D721Med (cell line): Measurements from ENCODE around the gene CDKAL1.

ENCODE experiments used
- DNase-seq: peaks from one replicate; pipeline ENCODE4 v3.0.0; 2011; ENCODE audit warnings: low spot score; ENCODE audit not compliant: insufficient read length
- FAIRE-seq: peaks from 2 replicates; lab custom pipeline; 2011; peaks lifted over from hg19 to GRCh38; lab: Jason Lieb, UNC
- CTCF ChIP-seq: IDR thresholded peaks from 2 replicates; pipeline ENCODE4 v1.5.1; 2012; ENCODE audit warnings: mild to moderate bottlenecking, control low read depth; ENCODE audit not compliant: insufficient read depth; ENCODE audit errors: missing control alignments

The CDKAL1 gene

GRCh38 chr6:20702366-20702765, 168.1 kb downstream of the CDKAL1 start:
- no peak for TF ChIP-seq CTCF

DNA sequence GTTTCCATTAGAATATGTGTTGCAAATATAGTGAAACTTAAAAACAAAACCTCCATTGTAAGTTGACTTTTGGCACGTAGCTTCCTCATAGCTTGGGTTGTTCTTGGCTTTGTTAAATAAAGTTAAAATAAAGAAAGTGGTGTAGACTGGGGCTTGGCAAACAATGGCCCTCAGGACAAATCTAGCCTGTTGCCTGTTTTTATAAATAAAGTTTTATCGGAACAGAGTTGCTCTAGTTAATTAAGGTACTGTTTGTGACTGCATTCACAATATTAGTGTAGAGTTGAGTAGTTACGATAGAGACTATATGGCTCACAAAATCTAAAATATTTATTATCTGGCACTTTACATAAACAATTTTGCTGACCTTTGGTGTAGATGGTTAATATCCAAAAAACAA, 168.8 kb downstream of the CDKAL1 start:
- no peak for TF ChIP-seq CTCF
- no peak for DNase-seq
- no peak for FAIRE-seq

More at GRCh38 chr6:20702366-20702765, 168.1 kb downstream of the CDKAL1 start:
- no peak for FAIRE-seq
- DNase-seq = no peak

DNA sequence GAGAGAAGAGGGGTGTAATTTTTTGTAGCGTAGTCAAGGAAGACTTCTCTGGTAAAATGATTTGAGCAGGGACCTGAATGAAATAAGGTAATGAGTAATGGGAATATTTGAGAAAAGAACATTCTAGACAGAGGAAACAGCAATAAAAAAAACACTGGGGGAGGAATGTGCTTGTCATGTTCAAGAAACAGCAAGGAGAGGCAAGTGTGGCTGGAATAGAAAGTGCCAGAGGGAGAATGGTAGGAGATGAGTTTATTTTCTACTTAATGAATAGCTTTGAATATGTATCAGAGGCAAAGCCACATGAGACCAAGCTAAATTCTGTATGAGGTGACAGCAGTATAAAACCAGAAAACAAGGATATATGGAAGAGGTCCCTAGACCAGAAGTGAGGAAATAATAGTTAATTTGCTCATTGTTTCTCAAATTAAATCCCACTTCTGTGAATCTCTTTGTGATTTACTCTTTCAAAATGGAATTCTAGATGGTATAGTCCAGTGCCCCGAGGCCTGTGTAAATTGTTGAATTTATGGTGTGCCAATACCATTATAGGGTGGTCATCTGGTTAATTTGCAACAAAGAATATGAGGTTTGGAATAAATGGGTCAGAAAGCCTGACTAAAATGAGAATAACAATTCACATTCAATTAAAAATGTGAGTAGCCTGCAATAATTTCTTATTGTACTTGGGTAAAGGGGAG, 170.2 kb downstream of the CDKAL1 start:
- FAIRE-seq (peak; percentile 35), DNase-seq (no peak)
- TF ChIP-seq CTCF = no peak

GRCh38 chr6:20705741-20706140, 171.5 kb downstream of the CDKAL1 start:
- FAIRE-seq = no peak

DNA sequence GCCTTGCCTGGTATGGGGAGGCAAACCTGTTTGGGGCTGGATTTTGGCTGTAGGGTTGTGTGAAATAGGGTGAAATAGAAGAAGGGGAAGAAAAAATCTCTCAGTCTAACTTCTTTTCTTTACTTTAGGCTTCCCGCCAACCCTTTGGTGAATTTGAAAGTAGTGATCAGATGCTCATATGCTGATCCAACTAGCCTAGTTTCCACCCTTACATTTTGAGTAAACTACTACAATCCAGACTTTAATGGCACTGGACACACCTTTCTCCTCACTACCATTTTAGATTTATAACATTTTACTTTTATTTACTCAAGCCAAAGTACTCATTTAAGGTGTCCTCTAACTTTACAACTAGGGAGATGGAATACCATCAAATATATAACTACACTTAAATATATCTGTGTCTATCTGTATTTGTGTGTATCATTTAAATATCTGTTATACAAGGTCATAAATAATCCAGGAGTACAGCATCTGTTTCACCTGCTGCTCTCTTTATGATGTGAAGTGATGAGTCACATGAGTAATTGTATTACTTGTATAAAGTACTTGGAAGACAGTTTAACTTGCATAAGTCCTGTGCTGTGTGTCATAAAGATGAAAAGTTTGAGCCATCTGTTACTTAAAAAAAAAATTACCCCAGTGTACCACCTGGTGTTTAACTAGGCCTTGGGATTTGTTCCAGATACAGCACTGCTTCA, 172.1 kb downstream of the CDKAL1 start:
- no peak for DNase-seq
- no peak for TF ChIP-seq CTCF
- FAIRE-seq = peak; percentile 6

More at GRCh38 chr6:20705741-20706140, 171.5 kb downstream of the CDKAL1 start:
- no peak for TF ChIP-seq CTCF
- no peak for DNase-seq

GRCh38 chr6:20706939-20707485, 172.8 kb downstream of the CDKAL1 start:
- FAIRE-seq (peak; percentile 63), DNase-seq (no peak)
- no peak for TF ChIP-seq CTCF
